ENCODE data around the gene MED13L. TPM values are rescaled to one million over a fixed set of nuclear protein-coding genes. Genes with fewer than 3 reads are reported as not detected.

MED13L gene
- total and polyA plus RNA-seq, 11 donors = 12.2 to 84.1 (median 60.2) TPM

GRCh38 chr12:116263844-116264243, 13.6 kb downstream of the MED13L start:
- ATAC-seq (no peak), DNase-seq (no peak)
- H3K27ac ChIP-seq = peak overlapping the region in 1 of 12 donors; percentile 1
- no peak overlapping the region for H3K4me3 ChIP-seq
- no peaks in the 10 kb centered on the region for H3K9me3 ChIP-seq
- no peaks in the 10 kb centered on the region for H3K27me3 ChIP-seq
- peaks cover 3 to 95% (median 64%) of the 10 kb centered on the region in 12 donors for H3K4me1 ChIP-seq
- TF ChIP-seq POLR2A (IDR thresholded peaks at IDR 0.05) (no peak), CTCF (IDR thresholded peaks at IDR 0.05) (no peak)
- intact Hi-C loops (cut with DNase I) = no loop called here
- no peaks in the 10 kb centered on the region for H3K36me3 ChIP-seq
- WGBS, 4 donors = 35 to 41% (median 38%) methylated on average over 2 of the region's 2 CpGs

GRCh38 chr12:116263431-116263830, 14.1 kb downstream of the MED13L start:
- 44 to 54% (median 47%) methylated on average over 1 of the region's 1 CpG for WGBS, 4 donors
- intact Hi-C loops (cut with DNase I) = no loop called here
- Histone ChIP-seq H3K4me3 (no peak overlapping the region), H3K27me3 (no peaks in the 10 kb centered on the region), H3K36me3 (no peaks in the 10 kb centered on the region), H3K9me3 (no peaks in the 10 kb centered on the region), H3K4me1 (peaks cover 3 to 94% (median 66%) of the 10 kb centered on the region in 12 donors), H3K27ac (peak overlapping the region in 1 of 12 donors; percentile 1)
- no peak for DNase-seq
- ATAC-seq = no peak
- TF ChIP-seq CTCF (IDR thresholded peaks at IDR 0.05) = no peak
- no peak for TF ChIP-seq POLR2A (IDR thresholded peaks at IDR 0.05)

GRCh38 chr12:116262741-116263140, 14.8 kb downstream of the MED13L start:
- 89 to 95% (median 92%) methylated on average over 2 of the region's 2 CpGs for WGBS, 4 donors

GRCh38 chr12:116261525-116262100, 15.9 kb downstream of the MED13L start:
- Histone ChIP-seq H3K27ac (peak overlapping the region in 1 of 12 donors; percentile 13), H3K4me1 (peaks cover 3 to 94% (median 65%) of the 10 kb centered on the region in 12 donors), H3K4me3 (no peak overlapping the region), H3K36me3 (no peaks in the 10 kb centered on the region), H3K27me3 (no peaks in the 10 kb centered on the region), H3K9me3 (no peaks in the 10 kb centered on the region)
- TF ChIP-seq CTCF (IDR thresholded peaks at IDR 0.05) (no peak), POLR2A (IDR thresholded peaks at IDR 0.05) (no peak)
- intact Hi-C loops (cut with DNase I) = no loop called here
- no peak for ATAC-seq
- 59 to 65% (median 64%) methylated on average over 4 of the region's 4 CpGs for WGBS, 4 donors
- no peak for DNase-seq

More at GRCh38 chr12:116262741-116263140, 14.8 kb downstream of the MED13L start:
- Histone ChIP-seq H3K4me1 (peaks cover 3 to 94% (median 67%) of the 10 kb centered on the region in 12 donors), H3K9me3 (no peaks in the 10 kb centered on the region), H3K27ac (no peak overlapping the region), H3K4me3 (no peak overlapping the region), H3K36me3 (no peaks in the 10 kb centered on the region), H3K27me3 (no peaks in the 10 kb centered on the region)
- no peak for ATAC-seq
- no peak for DNase-seq
- TF ChIP-seq POLR2A (IDR thresholded peaks at IDR 0.05) (no peak), CTCF (IDR thresholded peaks at IDR 0.05) (no peak)
- intact Hi-C loops (cut with DNase I) = no loop called here

Data from heart left ventricle (tissue), 16 donors.